ENCODE measurements around the gene PDE8A. TPM values are rescaled to one million over a fixed set of nuclear protein-coding genes. Genes with fewer than 3 reads are reported as not detected.

Gene PDE8A
- total and polyA plus RNA-seq, 7 donors = 27.8 to 45.5 (median 39.0) TPM

- 75 to 85% methylated on average over 10 of the region's 10 CpGs for WGBS, 2 donors
- TF ChIP-seq POLR2A (IDR thresholded peaks at IDR 0.05) (no peak), POLR2AphosphoS5 (IDR thresholded peaks at IDR 0.05) (no peak), CTCF (IDR thresholded peaks at IDR 0.05) (no peak), EP300 (IDR thresholded peaks at IDR 0.05) (no peak)
- Histone ChIP-seq H3K36me3 (peaks cover 0 to 39% (median 3%) of the 10 kb centered on the region in 4 donors), H3K4me3 (no peak overlapping the region), H3K4me1 (no peaks in the 10 kb centered on the region), H3K27me3 (no peaks in the 10 kb centered on the region), H3K27ac (no peak overlapping the region), H3K9me3 (no peaks in the 10 kb centered on the region)
- intact Hi-C loops (cut with DNase I) = no loop called here
- DNase-seq = no peak
Observed at GRCh38 chr15:85100186-85100937, 118.7 kb downstream of the PDE8A start.

GRCh38 chr15:85104584-85104983, 122.9 kb downstream of the PDE8A start:
- intact Hi-C loops (cut with DNase I) = no loop called here
- Histone ChIP-seq H3K36me3 (peaks cover 0 to 19% (median 4%) of the 10 kb centered on the region in 4 donors), H3K27ac (no peak overlapping the region), H3K9me3 (no peaks in the 10 kb centered on the region), H3K27me3 (no peaks in the 10 kb centered on the region), H3K4me3 (no peak overlapping the region), H3K4me1 (no peaks in the 10 kb centered on the region)
- DNase-seq = no peak
- WGBS, 2 donors = 65 to 78% methylated on average over 2 of the region's 2 CpGs
- TF ChIP-seq EP300 (IDR thresholded peaks at IDR 0.05) (no peak), POLR2A (IDR thresholded peaks at IDR 0.05) (no peak)

DNA sequence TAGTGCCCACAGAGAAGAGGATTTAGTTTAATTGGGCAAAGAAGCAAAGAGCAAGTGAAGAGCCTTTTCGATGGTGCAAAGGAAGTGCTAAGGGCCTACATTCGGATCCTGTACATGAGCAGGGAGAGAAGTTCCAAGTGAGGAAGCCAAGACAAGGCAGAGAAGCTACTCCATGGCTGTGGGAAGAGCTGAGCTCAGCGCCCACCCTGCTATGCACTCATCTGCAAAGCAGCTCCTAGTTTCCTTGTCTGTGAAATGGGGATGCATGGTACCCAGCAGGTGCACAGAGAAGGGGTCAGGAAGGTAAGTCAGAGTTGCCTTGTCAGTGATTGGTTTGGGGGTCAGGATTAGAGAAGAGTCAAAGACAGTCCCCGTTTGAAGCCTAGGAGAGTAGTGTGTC, 126.5 kb downstream of the PDE8A start:
- Histone ChIP-seq H3K27me3 (no peaks in the 10 kb centered on the region), H3K27ac (no peak overlapping the region), H3K4me1 (no peaks in the 10 kb centered on the region), H3K9me3 (no peaks in the 10 kb centered on the region), H3K36me3 (peaks cover 0 to 9% (median 3%) of the 10 kb centered on the region in 4 donors), H3K4me3 (no peak overlapping the region)
- WGBS, 2 donors = 92% methylated on average over 4 of the region's 4 CpGs
- DNase-seq = no peak
- TF ChIP-seq CTCF (IDR thresholded peaks at IDR 0.05) (no peak), POLR2A (IDR thresholded peaks at IDR 0.05) (no peak), EP300 (IDR thresholded peaks at IDR 0.05) (no peak), POLR2AphosphoS5 (IDR thresholded peaks at IDR 0.05) (no peak)
- intact Hi-C loops (cut with DNase I) = no loop called here

DNA sequence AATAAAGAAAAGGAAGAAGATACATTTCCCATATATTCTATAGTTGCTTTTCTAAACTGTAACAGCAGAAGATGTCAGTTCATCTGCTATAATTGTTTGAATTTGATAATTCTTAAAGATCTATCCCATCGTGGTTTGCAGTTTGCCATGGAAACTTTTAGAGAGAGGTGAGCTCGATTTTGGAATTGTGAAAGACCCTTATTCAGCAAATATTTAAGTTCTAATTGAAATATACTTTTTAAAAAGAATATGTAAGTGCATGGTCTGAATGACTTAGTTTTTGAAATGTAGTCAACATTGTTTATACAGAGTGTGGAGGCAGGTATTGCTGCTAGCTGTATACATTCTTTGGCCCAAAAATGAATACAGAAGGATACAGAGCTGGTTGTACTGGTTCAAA, 127.7 kb downstream of the PDE8A start:
- Histone ChIP-seq H3K27ac (no peak overlapping the region), H3K9me3 (no peaks in the 10 kb centered on the region), H3K27me3 (no peaks in the 10 kb centered on the region), H3K4me3 (no peak overlapping the region), H3K36me3 (peaks cover 0 to 19% (median 8%) of the 10 kb centered on the region in 4 donors), H3K4me1 (no peaks in the 10 kb centered on the region)
- WGBS, 2 donors = 94 to 95% methylated on average over 2 of the region's 2 CpGs
- TF ChIP-seq POLR2A (IDR thresholded peaks at IDR 0.05) (no peak), CTCF (IDR thresholded peaks at IDR 0.05) (no peak)
- intact Hi-C loops (cut with DNase I) = no loop called here
- no peak for DNase-seq

GRCh38 chr15:85112997-85113396, 131.3 kb downstream of the PDE8A start:
- Histone ChIP-seq H3K27ac (no peak overlapping the region), H3K36me3 (peaks cover 4 to 53% (median 20%) of the 10 kb centered on the region in 4 donors), H3K4me1 (no peaks in the 10 kb centered on the region), H3K4me3 (no peak overlapping the region), H3K9me3 (no peaks in the 10 kb centered on the region), H3K27me3 (no peaks in the 10 kb centered on the region)
- DNase-seq = no peak
- intact Hi-C loops (cut with DNase I) = no loop called here
- TF ChIP-seq EP300 (IDR thresholded peaks at IDR 0.05) (no peak), POLR2AphosphoS5 (IDR thresholded peaks at IDR 0.05) (no peak), CTCF (IDR thresholded peaks at IDR 0.05) (no peak), POLR2A (IDR thresholded peaks at IDR 0.05) (no peak)
- 64 to 65% methylated on average over 3 of the region's 3 CpGs for WGBS, 2 donors
